GM12891 (cell line): ENCODE measurements around the gene CCDC82.

Source experiments
- PAX5 ChIP-seq: IDR thresholded peaks from 2 replicates; pipeline ENCODE4 v1.6.1; 2011; ENCODE audit warnings: low read length, moderate library complexity, mild to moderate bottlenecking; ENCODE audit not compliant: insufficient read depth, severe bottlenecking
- POLR2A ChIP-seq: IDR thresholded peaks from 2 replicates; pipeline ENCODE4 v1.6.1; 2011; ENCODE audit warnings: low read depth, low read length, control low read depth
- POLR2AphosphoS5 ChIP-seq: IDR thresholded peaks from 2 replicates; pipeline ENCODE4 v1.6.1; 2011; ENCODE audit warnings: low read depth, low read length, control low read depth

DNA sequence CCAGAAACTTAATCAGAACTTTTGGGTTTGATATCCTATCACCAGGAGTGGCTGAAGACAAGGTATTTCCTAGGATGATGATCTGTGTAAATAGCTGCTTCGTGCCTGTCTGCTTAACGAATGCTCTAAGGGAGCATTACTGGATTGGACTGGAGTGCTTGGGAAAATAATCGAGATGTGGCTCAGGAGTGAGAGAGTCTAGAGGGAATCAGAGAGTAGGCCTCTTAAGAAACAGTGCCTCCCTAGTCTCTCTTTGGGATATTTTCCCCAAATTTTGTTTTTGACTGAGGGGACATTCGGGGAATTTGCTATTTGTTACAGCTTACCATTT, 49.2 kb downstream of the CCDC82 start:
- no peak for TF ChIP-seq POLR2A
- TF ChIP-seq PAX5: no peak
- TF ChIP-seq POLR2AphosphoS5: no peak
